H1 (cell line): ENCODE results near the gene BAHD1. TPM values are rescaled to one million over a fixed set of nuclear protein-coding genes. Genes with fewer than 3 reads are reported as not detected.

Source experiments
- CTCF ChIA-PET: fragments of 300-600 bp; sonication (Branson Sonifier 250); formaldehyde crosslinking; loops from one replicate; lab custom pipeline; 2021; ENCODE audit not compliant: partially characterized antibody; lab: Charles Lee
- POLR2A ChIA-PET: fragments of 300-600 bp; sonication (Branson Sonifier 250); formaldehyde crosslinking; loops from one replicate; lab custom pipeline; 2021; ENCODE audit warnings: inconsistent platforms; ENCODE audit not compliant: partially characterized antibody; lab: Charles Lee
- DNase-seq, 2 experiments: peaks; one replicate each; pipeline versions ENCODE4 v3.0.0 to v3.0.0-alpha.2; 2010 to 2022; ENCODE audit warnings: low spot score in 2 of 2, low read depth in 1 of 2, mixed read lengths in 1 of 2
- FAIRE-seq: peaks from 2 replicates; lab custom pipeline; 2011; peaks lifted over from hg19 to GRCh38; lab: Jason Lieb, UNC
- H2AFZ ChIP-seq: 2 replicates; pipeline ENCODE4 v1.8.1; 2012; ENCODE audit warnings: low read length, inconsistent platforms
- H2AK5ac ChIP-seq: 2 replicates; pipeline ENCODE4 v1.6.1; 2013; ENCODE audit warnings: low read depth, low read length
- H2BK120ac ChIP-seq: replicated peaks from 2 replicates; pipeline ENCODE3; 2013; ENCODE audit warnings: low read depth, low read length, inconsistent platforms
- H2BK12ac ChIP-seq: 2 replicates; pipeline ENCODE4 v1.6.1; 2013; ENCODE audit warnings: low read depth, low read length
- H2BK15ac ChIP-seq: 2 replicates; pipeline ENCODE4 v1.6.1; 2013; ENCODE audit warnings: low read length
- H2BK20ac ChIP-seq: 2 replicates; pipeline ENCODE4 v1.6.1; 2013; ENCODE audit warnings: low read length
- H2BK5ac ChIP-seq: 2 replicates; pipeline ENCODE4 v1.6.1; 2013; ENCODE audit warnings: low read depth, low read length
- H3K14ac ChIP-seq: 2 replicates; pipeline ENCODE4 v1.6.1; 2013; ENCODE audit warnings: inconsistent platforms; ENCODE audit not compliant: insufficient read length
- H3K18ac ChIP-seq: 2 replicates; pipeline ENCODE4 v1.6.1; 2013; ENCODE audit warnings: low read length; ENCODE audit errors: extremely low read depth
- H3K23ac ChIP-seq: 2 replicates; pipeline ENCODE4 v1.6.1; 2013; ENCODE audit warnings: inconsistent platforms; ENCODE audit not compliant: insufficient read length
- H3K23me2 ChIP-seq: 2 replicates; pipeline ENCODE4 v1.6.1; 2013; ENCODE audit warnings: low read depth, low read length
- H3K27ac ChIP-seq: 2 replicates; pipeline ENCODE4 v1.6.1; 2011; ENCODE audit warnings: low read depth, low read length, inconsistent platforms
- H3K27me3 ChIP-seq, 4 experiments: replicated peaks in 1 of 4; 1 replicate in 1 of 4; 2 replicates in 3 of 4; pipeline versions ENCODE4 v1.6.1 to v1.8.1; 2011 to 2013; ENCODE audit warnings: low read length in 3 of 4, mild to moderate bottlenecking in 3 of 4, inconsistent platforms in 2 of 4, mixed read lengths in 2 of 4, moderate library complexity in 1 of 4; ENCODE audit not compliant: control insufficient read depth in 3 of 4, insufficient read depth in 3 of 4; ENCODE audit errors: extremely low read depth in 1 of 4
- H3K36me3 ChIP-seq, 4 experiments: 2 replicates each; pipeline versions ENCODE4 v1.6.1 to v1.8.1; 2011 to 2013; ENCODE audit warnings: mild to moderate bottlenecking in 4 of 4, low read length in 3 of 4, moderate library complexity in 2 of 4, control low read depth in 1 of 4, inconsistent platforms in 1 of 4; ENCODE audit not compliant: insufficient read depth in 4 of 4, control insufficient read depth in 2 of 4
- H3K4ac ChIP-seq: replicated peaks from 2 replicates; pipeline ENCODE3; 2013; ENCODE audit warnings: low read length, low read depth, mixed read lengths, inconsistent platforms; ENCODE audit not compliant: insufficient read length
- H3K4me1 ChIP-seq, 4 experiments: replicated peaks in 1 of 4; 1 replicate in 1 of 4; 2 replicates in 3 of 4; pipeline versions ENCODE4 v1.6.1 to v1.8.1; 2011 to 2013; ENCODE audit warnings: low read length in 3 of 4, inconsistent platforms in 2 of 4, mixed read lengths in 1 of 4; ENCODE audit not compliant: insufficient read depth in 4 of 4, control insufficient read depth in 3 of 4
- H3K4me2 ChIP-seq, 2 experiments: 2 replicates each; pipeline versions ENCODE4 v1.6.1 to v1.8.1; 2011 to 2013; ENCODE audit warnings: low read depth in 2 of 2, low read length in 2 of 2, control low read depth in 1 of 2, inconsistent platforms in 1 of 2, mild to moderate bottlenecking in 1 of 2; ENCODE audit not compliant: insufficient read depth in 1 of 2
- H3K4me3 ChIP-seq, 4 experiments: fragments of 200-600, 300-600 bp in 1 of 4; sonication (generic), shearing (Covaris generic), sonication (Bioruptor Twin) in 1 of 4; 2 replicates each; pipeline versions ENCODE4 v1.5.1 to v1.8.1; 2011 to 2016; ENCODE audit warnings: low read length in 4 of 4, low read depth in 3 of 4, control low read depth in 2 of 4, inconsistent platforms in 2 of 4, mild to moderate bottlenecking in 2 of 4, mixed read lengths in 1 of 4, moderate library complexity in 1 of 4; ENCODE audit not compliant: insufficient read depth in 2 of 4; ENCODE audit errors: extremely low read depth in 1 of 4
- H3K56ac ChIP-seq: replicated peaks from 2 replicates; pipeline ENCODE3; 2013; ENCODE audit warnings: low read depth, mild to moderate bottlenecking, mixed read lengths, low read length, inconsistent platforms; ENCODE audit not compliant: insufficient read length
- H3K79me1 ChIP-seq: 2 replicates; pipeline ENCODE4 v1.6.1; 2013; ENCODE audit warnings: low read depth, low read length, control low read depth
- H3K79me2 ChIP-seq, 2 experiments: 2 replicates each; pipeline versions ENCODE4 v1.6.1 to v1.8.1; 2012 to 2013; ENCODE audit warnings: low read length in 2 of 2, mild to moderate bottlenecking in 2 of 2, inconsistent platforms in 1 of 2; ENCODE audit not compliant: insufficient read depth in 2 of 2, control insufficient read depth in 1 of 2
- H3K9ac ChIP-seq, 4 experiments: replicated peaks in 1 of 4; 1 replicate in 1 of 4; 2 replicates in 3 of 4; pipeline versions ENCODE4 v1.6.1 to v1.8.1; 2011 to 2013; ENCODE audit warnings: low read depth in 3 of 4, low read length in 3 of 4, control low read depth in 2 of 4, mild to moderate bottlenecking in 2 of 4, moderate library complexity in 2 of 4, inconsistent platforms in 1 of 4; ENCODE audit errors: extremely low read depth in 1 of 4
- H3K9me3 ChIP-seq, 2 experiments: 2 replicates each; pipeline versions ENCODE4 v1.6.1 to v1.8.1; 2012 to 2013; ENCODE audit warnings: mild to moderate bottlenecking in 2 of 2, moderate library complexity in 2 of 2, control low read depth in 1 of 2, inconsistent platforms in 1 of 2, low read depth in 1 of 2, low read length in 1 of 2, mixed read lengths in 1 of 2; ENCODE audit not compliant: insufficient read depth in 2 of 2
- H4K20me1 ChIP-seq, 2 experiments: replicated peaks in 1 of 2; 2 replicates each; pipeline versions ENCODE3 to v1.8.1; 2011 to 2013; ENCODE audit warnings: inconsistent platforms in 2 of 2, low read length in 2 of 2, mild to moderate bottlenecking in 1 of 2; ENCODE audit not compliant: insufficient read depth in 2 of 2, control insufficient read depth in 1 of 2
- H4K5ac ChIP-seq: 2 replicates; pipeline ENCODE4 v1.6.1; 2013; ENCODE audit warnings: low read length, low read depth, mixed read lengths, inconsistent platforms; ENCODE audit not compliant: insufficient read length
- H4K8ac ChIP-seq: 2 replicates; pipeline ENCODE4 v1.8.0; 2013; ENCODE audit warnings: mild to moderate bottlenecking, moderate library complexity, low read length, inconsistent platforms; ENCODE audit not compliant: insufficient read depth; ENCODE audit errors: extremely low read depth
- H4K91ac ChIP-seq: replicated peaks from 2 replicates; pipeline ENCODE3; 2013; ENCODE audit warnings: low read length, mixed read lengths, inconsistent platforms; ENCODE audit not compliant: insufficient read length
- CHD2 ChIP-seq: IDR thresholded peaks from 2 replicates; pipeline ENCODE4 v1.6.1; 2012; ENCODE audit warnings: low read length, improper control_type of control experiment
- E2F6 ChIP-seq: IDR thresholded peaks from 2 replicates; pipeline ENCODE4 v1.6.1; 2012; ENCODE audit warnings: inconsistent platforms
- GTF2F1 ChIP-seq: IDR thresholded peaks from 2 replicates; pipeline ENCODE4 v1.6.1; 2012; ENCODE audit warnings: low read depth, low read length, improper control_type of control experiment, borderline replicate concordance
- KDM5A ChIP-seq: fragments of 200-600 bp; IDR thresholded peaks from 2 replicates; pipeline ENCODE4 v1.7.1; 2012; ENCODE audit warnings: mild to moderate bottlenecking, low read length, inconsistent platforms, mixed read lengths
- MAX ChIP-seq: IDR thresholded peaks from 2 replicates; pipeline ENCODE4 v1.6.1; 2012; ENCODE audit warnings: inconsistent platforms
- NRF1 ChIP-seq: IDR thresholded peaks from 2 replicates; pipeline ENCODE4 v1.6.1; 2011; ENCODE audit warnings: mild to moderate bottlenecking, low read depth, low read length, improper control_type of control experiment
- RBBP5 ChIP-seq: IDR thresholded peaks from 2 replicates; pipeline ENCODE4 v1.7.1; 2012; ENCODE audit warnings: low read depth, mild to moderate bottlenecking, inconsistent platforms, low read length, moderate library complexity, borderline replicate concordance
- SAP30 ChIP-seq: fragments of 300-600 bp; sonication (generic); IDR thresholded peaks from 2 replicates; pipeline ENCODE4 v1.7.1; 2012; ENCODE audit warnings: low read length, moderate library complexity, mild to moderate bottlenecking, inconsistent platforms; ENCODE audit not compliant: insufficient read depth, insufficient replicate concordance
- SIRT6 ChIP-seq: IDR thresholded peaks from one replicate; pipeline ENCODE4 v1.7.1; 2012; ENCODE audit warnings: low read length, inconsistent platforms
- SUZ12 ChIP-seq: fragments of 200-600 bp; sonication (generic); IDR thresholded peaks from 2 replicates; pipeline ENCODE4 v1.6.1; 2012; ENCODE audit warnings: mild to moderate bottlenecking, inconsistent platforms, low read length, moderate library complexity, mixed read lengths
- TAF1 ChIP-seq: IDR thresholded peaks from 2 replicates; pipeline ENCODE4 v1.6.1; 2011; ENCODE audit warnings: mild to moderate bottlenecking, low read depth, low read length
- WGBS, 2 experiments: shearing (Covaris generic) in 1 of 2; methylation state at CpG; one replicate each; pipeline versions ENCODE4 v1.1.6 to v1.1.7; 2013 to 2015; ENCODE audit warnings: low lambda C conversion rate in 2 of 2, mixed read lengths in 2 of 2, inconsistent platforms in 1 of 2, low coverage in 1 of 2, missing lambda C conversion rate in 1 of 2; ENCODE audit not compliant: insufficient replicate concordance in 2 of 2, insufficient coverage in 1 of 2, insufficient read length in 1 of 2; ENCODE audit errors: extremely low coverage in 1 of 2, missing lambda C conversion rate in 1 of 2; 5-methylcytosine and 5-hydroxymethylcytosine counted together
- polyA plus RNA-seq, 7 experiments: library from polyadenylated mRNA; depleted of rRNA in 3 of 7; stranded (reverse) in 5 of 7; unstranded in 2 of 7; fragments of >200 nt in 5 of 7; fragments of 200-250 nt in 2 of 7; gene quantifications; 1 replicate in 5 of 7; 2 replicates in 1 of 7; 4 replicates in 1 of 7; pipeline versions ENCODE4 v1.2.1 to v1.2.3, GENCODE V29; 2011 to 2013; ENCODE audit warnings: missing spikeins in 2 of 7, mixed read lengths in 2 of 7
- total RNA-seq: library from RNA; stranded (reverse); fragmentation: NEBNext Ultra II Directional; extraction: Animal tissue kit (Norgen Biotek cat#: 25700); gene quantifications from 2 replicates; pipeline ENCODE4 v1.2.1, GENCODE V29; 2021

BAHD1 gene
- total and polyA plus RNA-seq, 2 of the 8 experiments (the other 6 are each of a cell fraction or from before 2014, with no cell fraction given) = 15.0 to 38.9 TPM

- peaks cover 45 to 48% of the 10 kb centered on the region in 2 experiments for H4K20me1 ChIP-seq
These were observed 5.4 kb downstream of the BAHD1 start for GRCh38 chr15:40446144-40446543.

More at GRCh38 chr15:40446144-40446543, 5.4 kb downstream of the BAHD1 start:
- no peak overlapping the region for H3K23ac ChIP-seq
- no peak overlapping the region for H2BK20ac ChIP-seq
- 70% methylated on average over 3 of the region's 3 CpGs; no CpG with 5 or more reads in 1 of the 2 experiments for WGBS, 2 experiments
- peaks cover 20% of the 10 kb centered on the region for H3K79me1 ChIP-seq
- H3K27me3 ChIP-seq = no peaks in the 10 kb centered on the region
- H3K23me2 ChIP-seq = no peaks in the 10 kb centered on the region; the same call in 1 of the 2 replicates
- H3K9me3 ChIP-seq = no peaks in the 10 kb centered on the region
- peak overlapping the region; percentile 27 for H2BK5ac ChIP-seq
- H3K9ac ChIP-seq = no peak overlapping the region
- H2AFZ ChIP-seq = no peak overlapping the region
- no peak for DNase-seq
- no peak overlapping the region for H4K5ac ChIP-seq
- no peak overlapping the region for H3K4ac ChIP-seq
- POLR2A ChIA-PET = interaction anchor here (0.6 to 1.9 kb wide), 2 partner anchors 11 to 62 kb away, joined by 3 to 7 read pairs; no protein-coding TSS in a partner anchor
- H3K56ac ChIP-seq = no peak overlapping the region
- H2BK15ac ChIP-seq = no peak overlapping the region; the same call in 1 of the 2 replicates
- TF ChIP-seq MAX = no peak
- TF ChIP-seq KDM5A = no peak
- no peak for TF ChIP-seq RBBP5
- TF ChIP-seq SIRT6 = no peak
- TF ChIP-seq GTF2F1 = no peak
- no peak for TF ChIP-seq NRF1
- no peak for TF ChIP-seq E2F6
- no peak for TF ChIP-seq SAP30
- no peak for TF ChIP-seq TAF1
- no peak for TF ChIP-seq SUZ12
- TF ChIP-seq CHD2 = no peak
- TF ChIP-seq, all 59 proteins: peak for 0
- Histone ChIP-seq H2AK5ac (no peak overlapping the region), H2BK12ac (no peak overlapping the region), H3K4me3 (no peak overlapping the region; a peak in 1 of 8 replicates), H3K79me2 (peaks cover 35 to 92% of the 10 kb centered on the region in 2 experiments), H3K36me3 (peaks cover 0 to 3% (median 1%) of the 10 kb centered on the region in 4 experiments; a peak in 1 of 8 replicates), H4K91ac (no peak overlapping the region), H4K8ac (no peak overlapping the region), H3K18ac (no peak overlapping the region; the same call in 1 of the 2 replicates), H3K14ac (no peak overlapping the region), H3K4me1 (peaks cover 17 to 33% (median 22%) of the 10 kb centered on the region in 4 experiments; a peak in 6 of 7 replicates), H3K4me2 (peak overlapping the region; percentile 36 to 61; a peak in 2 of 4 replicates), H2BK120ac (no peak overlapping the region), H3K27ac (no peak overlapping the region)
- CTCF ChIA-PET = interaction anchor here (1.0 to 1.3 kb wide), 4 partner anchors 8 to 61 kb away, joined by 3 to 5 read pairs (median 4); no protein-coding TSS in a partner anchor
- FAIRE-seq = no peak
